Erythroblast (primary cell): Measurements from ENCODE around the gene MAN1C1.

Experiments
- GATA1 ChIP-seq: IDR thresholded peaks from 2 replicates; pipeline ENCODE4 v1.6.1; 2011; ENCODE audit warnings: low read depth, mild to moderate bottlenecking, control low read depth, low read length, moderate library complexity
- POLR2A ChIP-seq: IDR thresholded peaks from 2 replicates; pipeline ENCODE4 v1.6.1; 2011; ENCODE audit warnings: mild to moderate bottlenecking, low read length

DNA sequence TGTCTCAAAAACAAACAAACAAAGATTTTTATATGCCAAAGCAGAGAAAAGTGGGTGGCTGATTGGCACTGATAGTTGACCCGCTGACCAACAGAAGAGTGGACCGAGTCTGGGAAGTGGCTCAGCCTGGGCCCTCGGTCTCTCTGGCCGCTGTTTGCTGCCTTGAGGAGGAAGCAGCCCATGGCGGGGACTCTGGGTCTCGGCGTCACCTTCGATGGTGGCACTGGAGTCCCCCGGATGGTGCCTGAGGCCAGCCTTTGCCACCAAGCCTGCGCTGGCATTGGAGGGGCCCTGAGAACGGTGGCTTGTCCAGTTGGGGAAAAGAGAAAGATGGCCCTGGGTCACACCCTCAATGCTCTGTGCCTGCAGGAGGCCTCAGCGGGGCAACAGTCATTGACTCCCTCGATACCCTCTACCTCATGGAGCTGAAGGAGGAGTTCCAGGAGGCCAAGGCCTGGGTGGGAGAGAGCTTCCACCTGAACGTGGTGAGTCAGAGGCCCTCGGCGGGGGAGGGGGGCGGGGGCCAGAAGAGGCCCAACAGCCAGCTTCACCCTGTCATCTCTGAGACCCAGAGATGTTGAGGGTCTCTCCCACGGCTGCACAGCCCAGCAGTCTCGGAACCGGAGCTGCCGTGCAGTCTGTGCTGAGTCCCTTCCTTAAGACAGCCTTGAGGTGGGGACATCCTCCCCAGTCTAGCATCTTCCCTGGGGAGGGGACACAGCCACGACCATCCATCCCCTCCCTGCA, 129.9 kb downstream of the MAN1C1 start:
- TF ChIP-seq POLR2A (no peak), GATA1 (no peak)
